Gastroesophageal sphincter (tissue), 4 donors: Measurements from ENCODE around the gene SEMA3D. TPM values are rescaled to one million over a fixed set of nuclear protein-coding genes. Genes with fewer than 3 reads are reported as not detected.
A peak's percentile ranks its signal among the peaks of the same experiment; 100 is the strongest.

ENCODE experiments used
- ATAC-seq: fragments of 150-250 bp; one replicate; pipeline ENCODE4 v1.9.1; 2016; ENCODE audit warnings: mild to moderate bottlenecking, moderate library complexity
- H3K27ac ChIP-seq, 4 donors: fragments of 200-600 bp; sonication (generic) in 3 of 4; 1 replicate in 3 of 4; 2 replicates in 1 of 4; pipeline ENCODE4 v1.5.1; 2016 to 2019
- H3K27me3 ChIP-seq: fragments of 200-600 bp; sonication (generic); one replicate; pipeline ENCODE4 v1.5.1; 2019
- H3K36me3 ChIP-seq, 2 donors: fragments of 200-600 bp; sonication (generic); one replicate each; pipeline ENCODE4 v1.5.1; 2019; ENCODE audit warnings: control low read depth in 1 of 2
- H3K4me1 ChIP-seq, 3 donors: fragments of 200-600 bp; sonication (generic); 1 replicate in 2 of 3; 2 replicates in 1 of 3; pipeline ENCODE4 v1.5.1; 2016 to 2019; ENCODE audit warnings: control low read depth in 2 of 3
- H3K4me3 ChIP-seq, 2 donors: fragments of 200-600 bp; sonication (generic); one replicate each; pipeline ENCODE4 v1.5.1; 2019; ENCODE audit warnings: mild to moderate bottlenecking in 1 of 2, moderate library complexity in 1 of 2
- H3K9me3 ChIP-seq, 3 donors: fragments of 200-600 bp; sonication (generic); one replicate each; pipeline ENCODE4 v1.5.1; 2017 to 2019; ENCODE audit warnings: control low read depth in 2 of 3
- CTCF ChIP-seq, 4 experiments: fragments of 200-600 bp in 2 of 4; fragments of 450-650 bp in 2 of 4; sonication (generic) in 1 of 4; IDR thresholded peaks; one replicate each; pipeline ENCODE4 v1.5.1; 2017 to 2019; ENCODE audit warnings: antibody characterized with exemption in 4 of 4, mild to moderate bottlenecking in 2 of 4, moderate library complexity in 2 of 4
- EP300 ChIP-seq: sonication (generic); formaldehyde crosslinking; IDR thresholded peaks from one replicate; pipeline ENCODE4 v1.6.1; 2017; ENCODE audit warnings: antibody characterized with exemption, mild to moderate bottlenecking
- POLR2A ChIP-seq, 2 donors: fragments of 450-650 bp; IDR thresholded peaks; one replicate each; pipeline ENCODE4 v1.6.1; 2017; ENCODE audit warnings: antibody characterized with exemption in 2 of 2, mild to moderate bottlenecking in 2 of 2, moderate library complexity in 1 of 2
- POLR2AphosphoS5 ChIP-seq: sonication (generic); formaldehyde crosslinking; IDR thresholded peaks from one replicate; pipeline ENCODE4 v1.6.1; 2017; ENCODE audit warnings: antibody characterized with exemption
- WGBS, 2 donors: methylation state at CpG; one replicate each; pipeline ENCODE4 v1.1.5; 2018; ENCODE audit warnings: low coverage in 1 of 2; 5-methylcytosine and 5-hydroxymethylcytosine counted together
- total RNA-seq, 4 donors: library from RNA; depleted of rRNA; stranded (reverse); fragments of >200 nt; gene quantifications; one replicate each; pipeline ENCODE4 v1.1.0, GENCODE V29; 2016

Gene SEMA3D
- 10 to 100 TPM in 2 of 4 donors, 1 to 10 TPM in 1, under 1 TPM in 1; 0.27 to 24.6 (median 6.5) TPM for total RNA-seq

DNA sequence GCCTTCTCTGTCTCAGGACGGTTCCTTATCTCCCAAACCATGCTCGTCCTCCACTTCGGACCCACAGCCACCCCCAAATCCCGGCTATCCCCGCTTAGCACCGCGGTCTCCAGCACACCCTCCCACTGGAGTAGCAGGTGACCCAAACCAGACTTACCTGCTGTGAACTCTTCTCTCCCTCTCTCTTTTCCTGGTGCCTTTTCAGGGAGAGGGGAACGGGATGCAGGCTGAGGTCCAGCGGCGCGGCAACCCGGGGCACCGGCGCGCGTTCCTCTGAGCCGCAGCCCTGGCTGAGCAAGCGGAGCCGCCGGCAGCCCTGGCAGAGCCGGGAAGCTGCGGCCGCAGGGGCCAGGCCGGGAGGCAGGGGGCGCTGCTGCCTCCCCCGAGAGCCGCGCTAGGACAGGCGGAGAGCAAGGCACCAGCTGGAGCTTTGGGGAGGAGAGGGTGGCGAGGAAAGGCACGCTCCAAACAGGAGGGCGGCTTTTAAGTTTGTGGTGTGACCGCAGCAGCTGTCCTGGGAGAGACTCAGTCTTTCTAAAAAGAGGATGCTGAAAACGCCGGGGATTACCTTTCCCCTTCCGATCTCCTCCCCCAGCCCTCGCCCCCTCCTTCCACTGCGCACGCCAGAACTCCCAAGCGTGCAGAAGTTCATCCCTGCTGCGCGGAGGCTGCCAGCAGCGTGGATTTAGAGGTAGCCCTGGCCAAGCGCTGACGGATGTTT lies at the start of gene SEMA3D:
Gene SEMA3D (minus strand): TSS at position 536 of the 721 bp plus-strand sequence. CDS start 65,165 bp downstream, outside the sequence.
- WGBS, 2 donors, result 0% methylated on average over 7 to 10 of the region's 45 CpGs
- H3K27me3 ChIP-seq, result peaks cover 33% of the 10 kb centered on the region
- peak; percentile 91 for ATAC-seq
- H3K9me3 ChIP-seq, result no peaks in the 10 kb centered on the region
- peak within 1 kb of the TSS in 3 of 4 donors; percentile 20 to 76 (median 60) for H3K27ac ChIP-seq
- peaks cover 0 to 29% (median 0%) of the 10 kb centered on the region in 3 donors for H3K4me1 ChIP-seq
- no peaks in the 10 kb centered on the region for H3K36me3 ChIP-seq
- TF ChIP-seq CTCF (IDR thresholded peaks at IDR 0.05), result peak; percentile 48 to 84 (median 68)
- TF ChIP-seq POLR2AphosphoS5, result peak; percentile 12
- TF ChIP-seq EP300, result no peak
- no peak for TF ChIP-seq POLR2A (IDR thresholded peaks at IDR 0.05)
- H3K4me3 ChIP-seq, result peak within 1 kb of the TSS; percentile 34 to 60

DNA sequence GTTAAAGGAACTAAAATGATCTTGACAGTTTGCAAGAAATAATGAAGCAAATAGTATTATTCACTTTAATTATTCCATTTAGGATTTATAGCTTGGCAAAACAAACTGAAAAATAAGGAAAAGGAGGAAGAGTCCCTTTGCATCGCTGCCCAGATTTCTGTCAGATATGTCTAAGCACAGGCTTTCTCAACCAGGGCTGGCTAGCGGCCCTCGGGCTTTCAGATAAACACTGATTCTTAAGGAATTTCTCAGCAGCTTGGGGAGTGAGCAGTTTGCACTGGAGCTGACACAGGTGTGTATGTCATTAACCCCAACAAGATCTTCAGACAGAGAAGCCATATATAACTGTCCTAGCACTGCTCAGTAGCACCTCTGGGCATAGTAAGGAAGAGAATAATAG lies 47.9 kb upstream of the SEMA3D start:
- no peaks in the 10 kb centered on the region for H3K4me1 ChIP-seq
- no peak for ATAC-seq
- H3K4me3 ChIP-seq, result no peak overlapping the region
- H3K36me3 ChIP-seq, result no peaks in the 10 kb centered on the region
- TF ChIP-seq CTCF (IDR thresholded peaks at IDR 0.05), result no peak
- TF ChIP-seq POLR2A (IDR thresholded peaks at IDR 0.05), result no peak
- 29 to 31% methylated on average over 1 to 3 of the region's 3 CpGs for WGBS, 2 donors
- H3K27me3 ChIP-seq, result no peaks in the 10 kb centered on the region
- H3K27ac ChIP-seq, result no peak overlapping the region
- no peaks in the 10 kb centered on the region for H3K9me3 ChIP-seq

DNA sequence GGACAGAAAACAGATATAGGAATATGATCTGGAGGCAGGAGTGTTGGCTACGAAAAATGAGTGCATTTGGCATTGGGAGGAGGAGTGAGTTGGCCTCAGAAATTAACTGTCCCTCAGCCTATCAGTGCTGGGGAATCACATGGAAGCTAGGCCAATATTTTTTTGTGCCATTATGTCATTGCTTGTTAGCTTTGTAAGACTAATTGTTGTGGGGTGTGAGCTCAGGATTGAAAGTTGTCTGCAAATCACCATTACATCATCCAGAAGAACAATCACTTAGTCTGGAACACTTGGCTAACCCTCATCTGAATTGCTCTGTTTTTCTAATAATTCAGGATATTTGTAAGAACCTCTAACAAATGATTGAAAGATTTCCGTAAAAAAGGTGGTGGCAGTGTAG lies 45.2 kb upstream of the SEMA3D start:
- no peaks in the 10 kb centered on the region for H3K27me3 ChIP-seq

DNA sequence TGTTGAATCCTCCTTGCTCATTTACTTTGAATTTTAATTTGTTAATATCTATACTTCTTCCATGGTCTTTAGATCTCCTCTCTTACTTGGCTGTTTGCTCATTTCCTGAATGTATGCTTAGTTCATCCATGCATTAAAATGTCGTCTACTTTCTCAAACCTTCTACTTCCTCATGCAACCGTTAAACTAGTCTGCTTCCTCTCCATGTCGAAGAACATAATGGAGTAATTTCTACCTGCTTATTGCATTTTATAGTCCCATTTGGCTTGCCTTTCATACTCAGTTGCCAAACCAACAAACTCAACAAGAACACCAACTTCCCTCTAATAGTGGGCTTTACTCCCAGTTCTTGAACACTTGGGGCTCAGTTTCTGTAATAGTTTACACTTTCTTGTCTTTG lies 43.8 kb upstream of the SEMA3D start:
- WGBS, 2 donors, result 84 to 92% methylated on average over 3 of the region's 3 CpGs
- TF ChIP-seq CTCF (IDR thresholded peaks at IDR 0.05), result no peak
- no peak for TF ChIP-seq POLR2A (IDR thresholded peaks at IDR 0.05)
- ATAC-seq, result no peak
- no peaks in the 10 kb centered on the region for H3K36me3 ChIP-seq
- H3K27me3 ChIP-seq, result no peaks in the 10 kb centered on the region
- H3K27ac ChIP-seq, result no peak overlapping the region
- H3K4me1 ChIP-seq, result no peaks in the 10 kb centered on the region
- no peaks in the 10 kb centered on the region for H3K9me3 ChIP-seq
- H3K4me3 ChIP-seq, result no peak overlapping the region

More for the DNA sequence above, 45.2 kb upstream of the SEMA3D start:
- H3K9me3 ChIP-seq, result no peaks in the 10 kb centered on the region
- no peak for TF ChIP-seq POLR2A (IDR thresholded peaks at IDR 0.05)
- no peak for TF ChIP-seq EP300
- TF ChIP-seq POLR2AphosphoS5, result no peak
- no peak for TF ChIP-seq CTCF (IDR thresholded peaks at IDR 0.05)
- no peak overlapping the region for H3K4me3 ChIP-seq
- no peak overlapping the region for H3K27ac ChIP-seq
- H3K36me3 ChIP-seq, result no peaks in the 10 kb centered on the region
- H3K4me1 ChIP-seq, result no peaks in the 10 kb centered on the region
- ATAC-seq, result no peak
- 65 to 72% methylated on average over 2 of the region's 2 CpGs for WGBS, 2 donors

DNA sequence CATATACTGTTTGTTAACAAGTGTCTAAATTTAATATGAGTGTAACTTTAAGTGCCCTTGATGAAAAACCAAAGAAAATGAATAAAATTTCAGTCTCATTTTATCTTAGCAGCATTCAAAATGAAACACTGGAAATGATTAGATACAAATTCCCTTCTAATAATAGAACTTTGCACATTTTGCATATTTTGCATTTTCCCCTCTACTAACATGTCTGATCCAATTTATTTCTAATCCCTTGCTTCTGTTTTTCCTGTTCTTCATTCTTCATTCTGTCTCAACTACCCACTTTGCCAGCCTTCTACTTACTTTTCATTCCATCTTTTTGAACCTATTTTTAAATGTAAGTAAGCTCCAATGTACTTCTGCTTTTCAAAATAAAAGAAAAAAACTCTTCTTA lies 42.7 kb upstream of the SEMA3D start:
- no peak overlapping the region for H3K27ac ChIP-seq
- no peak for TF ChIP-seq POLR2A (IDR thresholded peaks at IDR 0.05)
- no peak for TF ChIP-seq CTCF (IDR thresholded peaks at IDR 0.05)
- no peak for TF ChIP-seq EP300
- no peak for TF ChIP-seq POLR2AphosphoS5
- H3K4me1 ChIP-seq, result no peaks in the 10 kb centered on the region
- no peak overlapping the region for H3K4me3 ChIP-seq
- H3K9me3 ChIP-seq, result no peaks in the 10 kb centered on the region
- no peak for ATAC-seq
- no peaks in the 10 kb centered on the region for H3K27me3 ChIP-seq
- no peaks in the 10 kb centered on the region for H3K36me3 ChIP-seq
